Measurements from ENCODE around the gene MOB2.

Gene MOB2

GRCh38 chr11:1442163-1442562 is 44.4 kb downstream of the MOB2 start:
- no peak for TF ChIP-seq TAF1 (IDR thresholded peaks at IDR 0.05; ENCODE audit: borderline replicate concordance, insufficient read depth, low read length)
- no peak for TF ChIP-seq SIN3A (IDR thresholded peaks at IDR 0.05; ENCODE audit: borderline replicate concordance, insufficient read depth, low read length)
- TF ChIP-seq POLR2AphosphoS5 (IDR thresholded peaks at IDR 0.05; ENCODE audit: low read depth, low read length), result no peak
- TF ChIP-seq REST (IDR thresholded peaks at IDR 0.05; ENCODE audit: insufficient read depth in 1 of 2, low read depth in 2 of 2, low read length in 2 of 2), result no peak
- TF ChIP-seq FOXP2 (optimal IDR thresholded peaks at IDR 0.05; ENCODE audit: borderline replicate concordance, extremely low read depth, extremely low read length, insufficient read depth), result no peak

GRCh38 chr11:1440496-1440895 is 46.1 kb downstream of the MOB2 start:
- TF ChIP-seq SIN3A (IDR thresholded peaks at IDR 0.05; ENCODE audit: borderline replicate concordance, insufficient read depth, low read length) (no peak), TAF1 (IDR thresholded peaks at IDR 0.05; ENCODE audit: borderline replicate concordance, insufficient read depth, low read length) (no peak), REST (IDR thresholded peaks at IDR 0.05; ENCODE audit: insufficient read depth in 1 of 2, low read depth in 2 of 2, low read length in 2 of 2) (no peak), FOXP2 (optimal IDR thresholded peaks at IDR 0.05; ENCODE audit: borderline replicate concordance, extremely low read depth, extremely low read length, insufficient read depth) (no peak), POLR2AphosphoS5 (IDR thresholded peaks at IDR 0.05; ENCODE audit: low read depth, low read length) (no peak)

GRCh38 chr11:1440066-1440465 is 46.5 kb downstream of the MOB2 start:
- TF ChIP-seq REST (IDR thresholded peaks at IDR 0.05; ENCODE audit: insufficient read depth in 1 of 2, low read depth in 2 of 2, low read length in 2 of 2), result no peak
- no peak for TF ChIP-seq POLR2AphosphoS5 (IDR thresholded peaks at IDR 0.05; ENCODE audit: low read depth, low read length)
- no peak for TF ChIP-seq SIN3A (IDR thresholded peaks at IDR 0.05; ENCODE audit: borderline replicate concordance, insufficient read depth, low read length)
- TF ChIP-seq FOXP2 (optimal IDR thresholded peaks at IDR 0.05; ENCODE audit: borderline replicate concordance, extremely low read depth, extremely low read length, insufficient read depth), result no peak
- no peak for TF ChIP-seq TAF1 (IDR thresholded peaks at IDR 0.05; ENCODE audit: borderline replicate concordance, insufficient read depth, low read length)

- TF ChIP-seq POLR2AphosphoS5 (IDR thresholded peaks at IDR 0.05; ENCODE audit: low read depth, low read length), result no peak
- no peak for TF ChIP-seq FOXP2 (optimal IDR thresholded peaks at IDR 0.05; ENCODE audit: borderline replicate concordance, extremely low read depth, extremely low read length, insufficient read depth)
- no peak for TF ChIP-seq TAF1 (IDR thresholded peaks at IDR 0.05; ENCODE audit: borderline replicate concordance, insufficient read depth, low read length)
- no peak for TF ChIP-seq SIN3A (IDR thresholded peaks at IDR 0.05; ENCODE audit: borderline replicate concordance, insufficient read depth, low read length)
- no peak for TF ChIP-seq REST (IDR thresholded peaks at IDR 0.05; ENCODE audit: insufficient read depth in 1 of 2, low read depth in 2 of 2, low read length in 2 of 2)
Measured at GRCh38 chr11:1439341-1439740, 47.2 kb downstream of the MOB2 start.

- TF ChIP-seq POLR2AphosphoS5 (IDR thresholded peaks at IDR 0.05; ENCODE audit: low read depth, low read length) (no peak), SIN3A (IDR thresholded peaks at IDR 0.05; ENCODE audit: borderline replicate concordance, insufficient read depth, low read length) (no peak), FOXP2 (optimal IDR thresholded peaks at IDR 0.05; ENCODE audit: borderline replicate concordance, extremely low read depth, extremely low read length, insufficient read depth) (no peak), REST (IDR thresholded peaks at IDR 0.05; ENCODE audit: insufficient read depth in 1 of 2, low read depth in 2 of 2, low read length in 2 of 2) (no peak), TAF1 (IDR thresholded peaks at IDR 0.05; ENCODE audit: borderline replicate concordance, insufficient read depth, low read length) (no peak)
Measured at GRCh38 chr11:1438967-1439330, 47.6 kb downstream of the MOB2 start.

All from PFSK-1 (cell line).